ENCODE results near the gene RIN1. TPM values are rescaled to one million over a fixed set of nuclear protein-coding genes. Genes with fewer than 3 reads are reported as not detected.

RIN1 gene
- total RNA-seq, 1 donor from 2014 or later, result 1.0 TPM

DNA sequence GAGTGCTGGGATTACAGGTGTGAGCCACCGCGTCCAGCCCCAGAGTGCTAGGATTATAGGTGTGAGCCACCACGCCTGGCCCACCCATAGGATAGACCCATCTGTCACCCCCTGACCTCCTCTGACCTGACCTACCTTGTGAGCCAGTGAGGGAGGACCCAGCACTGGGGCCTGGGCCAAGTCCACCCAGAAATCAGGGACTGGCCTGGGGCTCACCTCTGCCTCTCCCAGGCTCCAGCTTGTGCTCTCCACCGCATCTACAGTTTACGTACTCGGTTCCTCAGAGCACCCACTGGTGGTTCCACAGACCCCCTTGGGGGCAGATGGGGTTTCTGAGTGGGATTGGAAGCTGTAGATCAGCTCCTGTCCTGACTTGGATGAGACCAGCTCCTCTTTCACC, 28.9 kb upstream of the RIN1 start:
- intact Hi-C loops (cut with micrococcal nuclease), result no loop called here
- Histone ChIP-seq H3K4me3 (no peak overlapping the region), H3K9me3 (replicated peaks) (no peaks in the 10 kb centered on the region), H3K27ac (replicated peaks) (no peak overlapping the region), H3K36me3 (peaks cover 8% of the 10 kb centered on the region), H3K27me3 (ENCODE audit: low read depth) (no peaks in the 10 kb centered on the region), H3K4me1 (peaks cover 20% of the 10 kb centered on the region)
- no peak for DNase-seq
- TF ChIP-seq, protein P1, sequence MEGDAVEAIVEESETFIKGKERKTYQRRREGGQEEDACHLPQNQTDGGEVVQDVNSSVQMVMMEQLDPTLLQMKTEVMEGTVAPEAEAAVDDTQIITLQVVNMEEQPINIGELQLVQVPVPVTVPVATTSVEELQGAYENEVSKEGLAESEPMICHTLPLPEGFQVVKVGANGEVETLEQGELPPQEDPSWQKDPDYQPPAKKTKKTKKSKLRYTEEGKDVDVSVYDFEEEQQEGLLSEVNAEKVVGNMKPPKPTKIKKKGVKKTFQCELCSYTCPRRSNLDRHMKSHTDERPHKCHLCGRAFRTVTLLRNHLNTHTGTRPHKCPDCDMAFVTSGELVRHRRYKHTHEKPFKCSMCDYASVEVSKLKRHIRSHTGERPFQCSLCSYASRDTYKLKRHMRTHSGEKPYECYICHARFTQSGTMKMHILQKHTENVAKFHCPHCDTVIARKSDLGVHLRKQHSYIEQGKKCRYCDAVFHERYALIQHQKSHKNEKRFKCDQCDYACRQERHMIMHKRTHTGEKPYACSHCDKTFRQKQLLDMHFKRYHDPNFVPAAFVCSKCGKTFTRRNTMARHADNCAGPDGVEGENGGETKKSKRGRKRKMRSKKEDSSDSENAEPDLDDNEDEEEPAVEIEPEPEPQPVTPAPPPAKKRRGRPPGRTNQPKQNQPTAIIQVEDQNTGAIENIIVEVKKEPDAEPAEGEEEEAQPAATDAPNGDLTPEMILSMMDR (IDR thresholded peaks at IDR 0.05; ENCODE audit: borderline replicate concordance), result no peak

DNA sequence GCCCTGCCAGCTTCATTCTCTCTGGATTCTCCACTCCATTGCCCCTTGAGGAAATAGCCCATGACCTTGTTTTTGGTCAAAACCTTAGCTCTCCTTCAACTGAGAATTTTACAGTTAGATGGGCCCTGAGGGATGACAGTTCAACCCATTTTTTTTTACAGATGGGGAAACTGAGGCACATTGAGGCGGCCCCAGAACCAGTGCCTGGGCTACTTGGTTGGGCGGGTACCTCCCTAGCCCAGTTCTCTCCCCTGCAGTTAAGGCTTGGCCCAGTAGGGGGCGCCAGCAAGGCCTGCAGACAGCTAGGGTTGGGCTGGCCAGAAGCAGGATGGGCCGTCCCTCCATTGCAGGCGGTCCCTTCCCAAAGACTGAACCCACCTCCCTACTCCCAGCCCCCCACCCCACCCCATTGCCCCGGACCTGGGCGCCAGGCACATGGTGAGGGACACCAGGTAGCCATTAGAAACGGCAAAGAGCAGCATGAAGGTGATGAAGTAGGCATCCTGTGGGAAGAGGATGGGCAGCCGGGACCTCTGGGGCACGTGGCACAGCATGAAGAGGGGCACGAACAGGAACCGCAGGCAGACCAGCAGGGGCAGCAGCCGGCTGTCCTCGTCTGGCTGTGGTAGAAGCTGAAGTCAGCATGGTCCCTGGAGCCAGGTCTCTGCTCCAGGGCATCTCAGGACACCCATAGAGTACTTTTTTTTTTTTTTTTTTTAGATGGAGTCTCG, 27.7 kb upstream of the RIN1 start:
- DNase-seq, result no peak
- Histone ChIP-seq H3K27me3 (ENCODE audit: low read depth) (no peaks in the 10 kb centered on the region), H3K9me3 (replicated peaks) (no peaks in the 10 kb centered on the region), H3K36me3 (peaks cover 8% of the 10 kb centered on the region), H3K4me3 (no peak overlapping the region), H3K4me1 (peaks cover 9% of the 10 kb centered on the region), H3K27ac (replicated peaks) (peak overlapping the region; percentile 12)
- intact Hi-C loops (cut with micrococcal nuclease), result no loop called here
- TF ChIP-seq, protein P1 (IDR thresholded peaks at IDR 0.05; ENCODE audit: borderline replicate concordance), result peak; percentile 63

DNA sequence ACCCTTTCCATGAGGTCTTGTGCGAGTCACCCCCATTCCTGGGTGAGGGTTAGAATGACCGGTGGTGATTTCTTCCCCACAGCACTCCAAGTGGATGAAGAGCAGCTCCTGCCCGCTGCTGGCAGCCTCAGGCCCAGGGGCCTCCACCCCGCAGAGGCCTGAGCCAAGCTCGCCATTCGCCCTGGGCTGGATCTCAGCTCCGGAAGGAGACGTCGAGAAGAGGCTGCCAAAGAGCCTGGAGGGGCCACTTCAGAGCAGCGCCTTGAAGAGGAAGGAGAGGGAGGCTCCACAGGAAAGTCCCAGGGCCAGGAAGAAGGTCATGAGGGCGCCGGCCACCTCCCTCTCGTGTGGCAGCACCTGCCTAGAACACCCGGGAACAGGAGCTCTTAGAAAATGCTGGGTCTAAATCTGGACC, 27.0 kb upstream of the RIN1 start:
- no peak for DNase-seq
- peaks cover 9% of the 10 kb centered on the region for H3K4me1 ChIP-seq
- no peaks in the 10 kb centered on the region for H3K27me3 ChIP-seq (ENCODE audit: low read depth)
- intact Hi-C loops (cut with micrococcal nuclease), result no loop called here
- peak overlapping the region; percentile 12 for H3K27ac ChIP-seq (replicated peaks)
- H3K9me3 ChIP-seq (replicated peaks), result no peaks in the 10 kb centered on the region
- H3K36me3 ChIP-seq, result peaks cover 8% of the 10 kb centered on the region
- TF ChIP-seq, protein P1 (IDR thresholded peaks at IDR 0.05; ENCODE audit: borderline replicate concordance), result no peak
- H3K4me3 ChIP-seq, result no peak overlapping the region

DNA sequence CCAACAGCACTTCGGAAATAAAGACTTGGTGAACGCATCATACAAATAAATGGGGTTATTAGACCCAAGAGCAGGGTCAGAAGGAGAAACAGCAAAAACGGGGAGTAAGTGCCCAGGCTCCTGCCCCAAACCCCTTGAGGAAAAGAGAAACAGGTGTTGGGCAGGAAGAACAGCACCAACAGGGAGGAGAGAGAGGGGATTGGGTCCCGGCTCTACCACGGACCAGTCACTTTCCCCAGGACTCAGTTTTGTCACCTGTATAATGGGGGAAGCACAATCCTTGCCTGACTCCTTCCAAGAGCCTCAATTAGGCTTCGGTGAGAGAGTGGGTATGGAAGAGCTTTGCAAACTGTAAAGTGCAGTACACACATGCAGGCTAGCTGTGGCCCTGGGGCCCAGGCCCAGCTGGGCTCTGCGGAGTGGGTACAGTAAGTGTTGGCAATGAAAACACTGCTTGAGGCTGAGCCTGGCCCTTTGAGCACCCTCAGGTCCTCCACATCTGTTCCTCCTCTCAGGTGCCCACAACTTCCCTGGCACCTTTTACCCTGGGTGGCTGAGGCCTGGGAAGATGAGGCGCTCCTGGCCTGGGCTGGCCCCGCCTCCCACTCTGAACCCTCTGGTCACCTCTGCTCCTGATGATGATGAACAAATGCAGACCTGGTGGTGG, 26.4 kb upstream of the RIN1 start:
- Histone ChIP-seq H3K27me3 (ENCODE audit: low read depth) (no peaks in the 10 kb centered on the region), H3K27ac (replicated peaks) (peak overlapping the region; percentile 12), H3K36me3 (peaks cover 4% of the 10 kb centered on the region), H3K4me3 (no peak overlapping the region), H3K9me3 (replicated peaks) (no peaks in the 10 kb centered on the region), H3K4me1 (peaks cover 9% of the 10 kb centered on the region)
- TF ChIP-seq, protein P1 (IDR thresholded peaks at IDR 0.05; ENCODE audit: borderline replicate concordance), result no peak
- intact Hi-C loops (cut with micrococcal nuclease), result no loop called here
- no peak for DNase-seq

DNA sequence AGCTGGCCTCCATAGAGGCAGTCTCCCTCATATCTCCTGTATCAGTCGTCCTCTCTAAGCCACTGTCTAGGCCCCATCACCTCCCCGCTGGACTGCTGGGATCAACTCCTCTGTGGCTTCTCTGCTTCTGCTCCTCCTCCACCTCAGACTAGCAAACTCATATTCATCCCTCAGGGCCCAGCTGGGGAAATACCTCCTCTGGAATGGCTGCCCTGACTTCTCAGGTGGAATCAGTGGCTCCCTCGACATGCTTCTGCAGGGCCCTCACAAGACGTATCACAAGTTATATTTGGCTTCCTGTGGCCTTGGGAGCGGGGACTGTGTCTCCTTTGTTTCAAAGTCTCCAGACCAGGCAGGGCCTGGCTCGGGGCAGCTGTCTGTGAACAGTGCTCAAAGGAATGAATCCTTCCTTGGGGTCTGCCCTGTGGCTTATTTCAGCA, 25.3 kb upstream of the RIN1 start:
- TF ChIP-seq, protein P1 (IDR thresholded peaks at IDR 0.05; ENCODE audit: borderline replicate concordance), result no peak
- no peaks in the 10 kb centered on the region for H3K36me3 ChIP-seq
- peaks cover 9% of the 10 kb centered on the region for H3K4me1 ChIP-seq
- no peak overlapping the region for H3K27ac ChIP-seq (replicated peaks)
- intact Hi-C loops (cut with micrococcal nuclease), result no loop called here
- H3K27me3 ChIP-seq (ENCODE audit: low read depth), result no peaks in the 10 kb centered on the region
- H3K4me3 ChIP-seq, result no peak overlapping the region
- H3K9me3 ChIP-seq (replicated peaks), result no peaks in the 10 kb centered on the region
- DNase-seq, result no peak
